ENCODE data around the gene HES3.

The HES3 gene

GRCh38 chr1:6220236-6220635 lies 23.7 kb upstream of the HES3 start:
- no peak for DNase-seq

- no peak for DNase-seq
These were observed 22.7 kb upstream of the HES3 start for GRCh38 chr1:6221210-6221784.

- DNase-seq = no peak
These were observed 21.3 kb upstream of the HES3 start for GRCh38 chr1:6222636-6223035.

- no peak for DNase-seq
These were observed 20.4 kb upstream of the HES3 start for GRCh38 chr1:6223617-6224016.

- DNase-seq = no peak
These were observed 19.3 kb upstream of the HES3 start for GRCh38 chr1:6224718-6225117.

- DNase-seq = no peak
These were observed 18.3 kb upstream of the HES3 start for GRCh38 chr1:6225651-6226050.

- DNase-seq = no peak
These were observed 10.6 kb upstream of the HES3 start for GRCh38 chr1:6233376-6233775.

GRCh38 chr1:6234502-6235295 lies 9.3 kb upstream of the HES3 start:
- DNase-seq = no peak

- no peak for DNase-seq
These were observed 8.7 kb upstream of the HES3 start for GRCh38 chr1:6235296-6235677.

- DNase-seq = no peak
These were observed 6.9 kb upstream of the HES3 start for GRCh38 chr1:6237093-6237492.

GRCh38 chr1:6239213-6239752 lies 4.7 kb upstream of the HES3 start:
- DNase-seq = no peak

GRCh38 chr1:6239950-6240768 lies 3.8 kb upstream of the HES3 start:
- DNase-seq = no peak

GRCh38 chr1:6241107-6241886 lies 2.7 kb upstream of the HES3 start:
- DNase-seq = no peak

GRCh38 chr1:6241887-6242740 lies 1.9 kb upstream of the HES3 start:
- DNase-seq = no peak

GRCh38 chr1:6243053-6243834 lies 735 bp upstream of the HES3 start:
- no peak for DNase-seq

GRCh38 chr1:6244401-6245049 lies 546 bp downstream of the HES3 start:
- DNase-seq = no peak

GRCh38 chr1:6245086-6245868 lies 1.3 kb downstream of the HES3 start:
- peak; percentile 59 for DNase-seq

GRCh38 chr1:6245869-6246496 lies 2.0 kb downstream of the HES3 start:
- DNase-seq = peak; percentile 29
